NCI-H2107 (cell line): Measurements from ENCODE around the gene KCTD16.
A peak's percentile ranks its signal among the peaks of the same experiment; 100 is the strongest.

Experiments
- DNase-seq: peaks from one replicate; lab custom pipeline; 2025; lab: John Stamatoyannopoulos, UW

The KCTD16 gene

DNA sequence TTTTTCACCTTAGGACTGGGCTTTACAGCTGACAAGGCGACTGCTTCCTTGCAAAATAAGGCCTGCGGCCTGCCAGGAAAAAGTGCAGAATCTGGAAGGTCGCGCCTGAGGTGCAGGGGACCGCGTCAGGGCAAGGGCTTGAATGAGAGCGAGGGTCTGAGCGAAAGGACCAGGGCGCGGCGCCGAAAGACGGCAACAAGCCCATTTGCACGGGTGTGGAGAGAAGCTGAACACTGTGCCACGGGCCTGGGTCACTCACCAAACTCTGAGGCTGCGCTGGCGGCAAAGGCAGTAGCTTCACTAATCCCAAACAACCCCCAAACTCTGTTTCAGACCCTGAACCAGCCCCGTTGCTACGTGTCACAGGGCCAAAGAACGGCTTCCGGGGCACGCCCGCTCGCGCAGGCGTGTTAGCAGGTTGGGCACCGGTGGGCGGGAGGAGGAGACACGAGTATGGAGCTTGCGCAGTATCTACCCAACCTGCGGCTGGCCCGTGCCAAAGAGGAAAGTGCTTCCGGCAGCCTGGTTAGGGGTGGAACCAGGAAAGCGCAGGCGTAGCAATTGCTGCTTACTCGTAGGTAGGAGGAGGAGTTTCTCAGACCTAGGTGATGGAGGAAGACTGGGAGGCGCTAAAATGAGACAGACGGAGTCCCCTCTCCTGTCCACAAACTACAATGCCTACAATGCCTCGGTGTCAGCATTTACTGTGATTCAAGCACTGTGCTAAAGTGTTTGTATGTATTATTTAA, at the start of gene KCTD16, which contains the start of gene YIPF5:
Gene KCTD16 (plus strand): TSS at position 598 of the 749 bp plus-strand sequence.
Gene YIPF5 (minus strand): TSS at position 384 of the 749 bp plus-strand sequence. CDS start 704 bp downstream, outside the sequence.
- DNase-seq: peak; percentile 68

DNA sequence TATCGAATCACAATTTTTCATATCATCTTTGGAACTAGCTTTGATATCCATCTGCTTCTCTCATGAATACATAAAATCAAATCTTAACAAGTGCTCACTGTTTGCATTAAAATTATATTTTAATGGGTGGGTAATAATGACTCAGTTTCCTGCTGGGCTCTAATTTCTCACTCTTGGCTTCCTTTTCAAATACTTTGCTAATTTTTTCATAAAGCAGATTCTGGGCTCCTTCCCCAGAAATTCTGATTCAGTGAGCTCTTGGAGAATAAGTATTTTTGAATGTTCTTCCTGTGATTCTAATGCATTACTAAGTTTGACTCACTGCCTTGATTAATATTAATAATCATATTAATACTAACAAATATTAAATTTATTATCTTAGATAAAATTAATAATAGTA, 49.1 kb upstream of the KCTD16 start:
- DNase-seq: no peak

DNA sequence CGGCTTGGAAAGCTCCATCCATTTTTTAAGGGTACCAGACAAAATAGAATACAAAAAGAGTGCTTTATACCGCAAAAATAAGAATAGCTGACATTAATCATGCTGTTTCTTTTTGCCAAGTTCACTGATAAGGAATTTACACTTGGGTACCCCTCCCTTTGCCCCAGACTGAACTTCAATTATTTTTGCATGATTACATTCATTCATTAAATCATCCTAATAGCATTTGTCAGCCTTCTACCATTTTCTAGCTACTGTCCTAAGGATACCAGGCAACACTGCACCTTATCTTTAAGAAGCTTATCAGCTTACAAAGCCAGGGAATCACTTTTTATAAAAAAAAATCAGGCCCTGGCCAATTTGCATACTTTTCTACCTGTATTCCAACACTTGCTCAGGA, 48.6 kb upstream of the KCTD16 start:
- DNase-seq: no peak

DNA sequence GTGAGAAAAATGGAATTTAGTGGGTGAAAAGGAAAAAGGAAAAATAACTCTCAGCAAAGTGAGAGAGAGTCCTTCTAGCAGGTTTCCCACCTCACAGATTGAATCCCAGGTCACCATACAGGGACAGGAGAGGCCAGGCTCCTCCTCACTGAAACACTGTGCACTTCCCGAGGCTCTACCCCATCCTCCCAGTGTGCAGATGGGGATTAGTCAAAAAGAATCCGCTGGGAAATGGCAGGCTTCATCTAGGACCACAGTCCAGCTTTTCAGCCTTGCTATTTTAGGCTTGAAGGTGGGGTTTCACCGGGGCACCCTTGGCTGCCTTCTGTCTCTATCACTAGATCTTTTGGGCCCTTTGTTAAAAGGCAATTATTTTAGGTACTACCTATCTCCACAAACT, 48.0 kb upstream of the KCTD16 start:
- DNase-seq: no peak

DNA sequence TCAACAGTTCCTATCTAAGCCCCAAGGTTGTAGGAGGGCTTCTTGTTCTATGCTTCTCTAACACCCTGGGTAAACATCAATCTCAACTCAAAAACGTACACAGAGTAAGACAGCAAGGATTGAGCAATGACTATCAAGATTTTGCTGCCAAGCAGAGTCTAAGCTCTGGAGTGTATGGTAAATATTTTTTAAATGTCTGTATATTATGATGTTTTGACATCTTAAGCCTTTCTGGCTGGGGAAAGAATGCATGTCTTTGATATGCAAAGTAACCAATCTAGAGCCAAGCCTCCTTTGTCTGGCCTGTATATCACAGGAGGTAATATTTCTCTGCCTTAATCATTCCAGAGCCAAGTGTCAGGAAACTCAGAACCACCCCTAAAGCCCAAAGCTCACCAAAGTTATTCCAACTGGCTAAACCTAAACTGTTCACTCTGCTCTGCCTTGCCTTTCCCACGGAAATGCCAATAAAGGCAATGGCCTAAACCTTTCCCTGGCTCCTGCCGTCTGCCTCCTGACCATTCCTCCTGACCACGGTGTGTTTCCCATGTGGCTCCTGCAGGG, 45.4 kb upstream of the KCTD16 start:
- DNase-seq: no peak

DNA sequence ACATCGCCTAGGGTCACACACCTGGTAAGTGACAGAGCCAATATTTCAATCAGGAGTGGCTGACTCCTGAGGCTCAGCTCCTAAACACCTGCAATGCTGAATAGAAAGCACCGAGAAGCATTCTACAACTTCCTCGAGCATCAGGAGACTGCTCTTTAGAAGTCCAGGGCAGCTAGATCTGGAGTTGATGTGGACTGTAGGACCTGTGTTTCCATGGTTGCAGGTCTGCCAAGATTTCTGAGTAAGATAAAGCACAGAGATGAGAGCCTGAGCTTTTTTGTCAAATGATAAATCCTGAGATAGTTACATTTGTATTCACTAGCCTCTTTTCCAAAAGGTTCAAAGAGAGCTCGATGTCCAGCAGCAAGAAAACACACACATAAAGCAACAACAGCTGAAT, 44.0 kb upstream of the KCTD16 start:
- DNase-seq: no peak

DNA sequence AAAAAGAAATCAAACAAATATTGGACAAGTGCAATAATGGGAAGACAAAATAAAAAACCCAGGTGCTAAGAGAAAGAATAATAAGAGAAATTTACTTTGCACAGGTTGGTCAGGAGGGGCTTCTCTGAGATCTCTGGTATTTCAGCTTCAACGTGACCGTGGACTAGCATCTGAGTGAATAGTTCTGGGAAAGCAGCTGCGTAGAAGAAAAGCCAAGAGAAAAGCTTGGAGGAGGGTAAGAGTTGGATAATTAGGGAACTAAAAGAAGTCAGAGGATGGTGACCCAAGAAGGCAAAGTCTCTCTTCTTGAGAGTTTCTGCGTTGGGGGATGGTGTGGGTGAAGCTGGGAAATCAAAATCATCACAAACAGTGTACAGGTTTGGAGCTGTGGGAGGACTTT, 41.8 kb upstream of the KCTD16 start:
- DNase-seq: no peak

DNA sequence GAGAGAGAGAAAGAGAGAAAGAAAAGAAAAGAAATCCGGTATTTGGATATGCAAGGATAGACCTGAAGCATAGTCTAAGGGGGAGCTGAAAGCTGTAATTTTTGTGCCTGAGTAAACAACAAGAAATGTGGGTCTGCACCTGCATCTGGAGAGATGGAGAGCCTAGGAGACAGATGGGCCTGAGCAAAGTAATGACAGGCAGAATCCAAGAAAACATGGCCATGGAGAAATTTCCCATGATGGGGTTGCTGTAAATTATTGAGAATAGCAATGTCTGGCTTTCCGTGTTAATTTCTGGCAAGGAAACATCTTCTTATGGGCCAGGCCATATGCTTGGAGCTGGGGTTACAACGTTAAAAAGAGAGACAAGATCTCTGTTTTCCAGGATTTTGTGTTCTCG, 40.4 kb upstream of the KCTD16 start:
- DNase-seq: no peak

DNA sequence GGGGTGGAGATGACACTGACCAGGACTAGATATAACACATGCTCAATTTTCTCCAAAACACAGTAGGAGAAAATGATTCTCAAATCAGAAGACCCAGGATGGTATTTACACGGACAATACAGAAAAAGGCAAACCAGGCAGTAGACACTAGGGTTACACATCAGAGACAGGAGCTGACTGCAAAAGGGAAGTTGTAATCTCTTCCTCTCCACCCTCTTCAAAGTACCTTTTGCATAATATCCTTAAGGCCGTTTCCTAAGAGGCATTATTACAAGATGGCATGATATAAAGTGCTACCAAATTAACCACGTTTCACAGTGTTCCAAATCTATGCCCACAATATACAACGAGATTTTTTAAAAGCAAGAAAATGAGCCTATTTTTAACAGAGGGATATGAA, 39.4 kb upstream of the KCTD16 start:
- DNase-seq: no peak

DNA sequence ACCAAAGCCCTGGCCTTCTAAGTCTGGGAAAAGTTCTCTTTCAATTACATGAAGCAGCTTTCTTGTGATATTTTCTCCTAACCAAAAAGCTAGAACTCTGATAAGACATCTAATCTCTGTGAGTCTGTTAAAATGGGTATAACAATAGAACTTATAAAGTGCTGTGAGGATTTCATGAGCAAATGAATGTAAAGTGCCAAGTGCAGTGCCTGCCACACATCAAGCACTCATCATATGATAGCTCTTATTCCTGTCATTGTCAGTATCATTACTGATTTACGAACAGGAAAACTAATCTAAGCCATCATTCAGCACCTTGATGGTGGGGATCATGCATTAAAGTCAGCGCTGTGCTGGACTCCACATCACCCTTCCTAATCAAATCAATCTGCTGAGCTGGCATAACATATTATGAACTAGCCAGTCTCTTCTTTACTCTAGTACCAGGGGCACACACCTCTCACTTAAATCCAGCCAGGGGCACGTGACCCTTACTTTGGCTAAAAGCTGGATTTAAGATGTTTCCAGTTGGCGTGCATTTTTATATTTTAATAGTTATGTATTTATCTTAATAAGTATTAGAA, 37.5 kb upstream of the KCTD16 start:
- no peak for DNase-seq

DNA sequence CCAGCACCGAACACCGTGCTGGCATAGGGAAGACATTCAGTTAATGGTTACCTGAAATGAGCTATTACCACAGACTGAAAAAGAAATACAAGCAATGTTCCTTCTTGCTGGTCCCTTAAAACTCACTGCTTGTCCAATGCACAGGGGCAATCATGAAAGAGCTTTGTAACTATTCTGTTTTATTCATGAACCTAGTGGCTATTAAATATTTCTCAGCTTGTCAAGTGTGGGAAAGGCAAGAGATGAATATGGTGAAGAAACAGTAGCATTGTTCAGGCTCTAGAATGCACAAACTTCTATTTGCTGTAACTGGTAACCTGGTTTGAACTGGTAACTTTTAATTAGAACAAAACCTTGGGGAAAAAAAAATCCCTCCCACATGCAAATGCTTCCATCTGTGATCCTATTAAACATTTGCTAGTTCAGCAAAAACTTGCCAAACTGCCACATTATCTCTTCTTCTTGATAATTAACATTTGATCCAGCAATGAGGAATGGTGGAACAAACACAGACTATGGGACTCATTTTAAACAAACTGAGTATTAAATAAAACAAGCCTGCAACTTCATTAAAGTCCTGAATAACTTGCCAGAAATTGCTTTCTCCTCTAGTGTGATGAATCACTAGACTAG, 36.4 kb upstream of the KCTD16 start:
- no peak for DNase-seq

DNA sequence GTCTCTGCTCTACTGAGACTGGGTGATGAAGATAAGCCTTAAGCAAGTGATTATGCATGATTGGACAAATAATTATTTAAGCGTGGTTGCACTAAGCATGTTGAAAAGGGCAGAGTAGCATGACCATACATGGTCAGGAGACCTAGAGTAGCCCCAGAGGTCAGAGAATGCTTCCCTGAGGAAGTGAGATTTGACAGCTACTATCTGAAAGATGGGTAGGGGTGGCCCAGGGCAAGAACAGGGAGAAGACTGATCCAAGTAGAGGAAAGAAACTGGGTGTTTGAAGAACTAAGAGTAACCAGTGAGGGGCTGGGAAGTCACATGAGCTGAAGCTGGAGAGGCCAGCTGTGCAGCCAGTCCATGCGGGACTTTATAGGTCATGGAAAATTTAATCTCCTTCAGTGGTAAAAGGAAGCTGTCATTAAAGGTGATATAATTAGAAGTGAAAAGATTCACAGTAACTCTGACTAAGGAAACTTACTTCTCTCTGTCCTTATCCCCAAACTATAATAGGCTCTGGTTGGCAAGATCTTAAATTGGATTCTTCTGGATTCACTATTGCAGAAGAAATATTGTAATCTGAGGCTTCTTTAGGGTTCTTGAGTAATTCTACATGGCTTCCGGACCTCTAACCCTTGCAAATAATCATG, 35.4 kb upstream of the KCTD16 start:
- DNase-seq: no peak

DNA sequence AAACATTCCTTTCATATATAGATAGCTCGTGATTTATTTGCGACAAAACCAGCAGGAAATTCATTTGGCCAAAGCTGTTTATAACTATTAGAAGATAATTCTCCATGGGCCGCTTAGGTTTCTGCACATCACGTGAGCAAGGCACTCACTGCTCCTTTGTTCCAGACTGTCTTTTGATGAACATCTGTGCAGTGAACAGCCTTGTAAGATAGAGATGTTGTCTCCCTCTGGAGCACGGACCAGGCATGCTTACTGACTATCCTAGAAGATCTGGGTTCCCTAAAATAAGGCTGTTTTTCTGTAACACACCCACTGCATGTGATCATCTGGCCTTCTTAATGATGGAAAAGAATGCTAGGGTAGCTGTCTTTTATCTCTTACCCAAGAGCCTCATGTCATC, 31.1 kb upstream of the KCTD16 start:
- no peak for DNase-seq

DNA sequence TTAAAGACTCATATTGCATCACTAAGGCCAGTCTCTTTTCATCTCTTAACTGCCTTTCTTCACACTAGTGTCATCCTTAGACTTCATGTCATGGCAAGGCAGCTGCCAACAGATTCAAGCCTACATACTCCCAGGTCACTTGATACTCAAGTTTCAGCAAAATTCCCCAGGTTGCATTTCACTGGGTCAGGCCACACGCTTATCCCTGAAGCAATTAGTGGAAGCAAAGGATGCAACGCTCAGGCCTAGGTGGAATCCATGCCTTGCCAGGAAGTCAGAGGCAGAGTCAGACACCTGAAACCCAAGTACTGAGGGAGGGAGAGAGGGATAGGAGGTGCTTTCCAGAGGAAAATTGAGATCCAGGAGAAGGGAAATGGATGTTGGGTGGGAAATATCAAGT, 29.1 kb upstream of the KCTD16 start:
- no peak for DNase-seq

DNA sequence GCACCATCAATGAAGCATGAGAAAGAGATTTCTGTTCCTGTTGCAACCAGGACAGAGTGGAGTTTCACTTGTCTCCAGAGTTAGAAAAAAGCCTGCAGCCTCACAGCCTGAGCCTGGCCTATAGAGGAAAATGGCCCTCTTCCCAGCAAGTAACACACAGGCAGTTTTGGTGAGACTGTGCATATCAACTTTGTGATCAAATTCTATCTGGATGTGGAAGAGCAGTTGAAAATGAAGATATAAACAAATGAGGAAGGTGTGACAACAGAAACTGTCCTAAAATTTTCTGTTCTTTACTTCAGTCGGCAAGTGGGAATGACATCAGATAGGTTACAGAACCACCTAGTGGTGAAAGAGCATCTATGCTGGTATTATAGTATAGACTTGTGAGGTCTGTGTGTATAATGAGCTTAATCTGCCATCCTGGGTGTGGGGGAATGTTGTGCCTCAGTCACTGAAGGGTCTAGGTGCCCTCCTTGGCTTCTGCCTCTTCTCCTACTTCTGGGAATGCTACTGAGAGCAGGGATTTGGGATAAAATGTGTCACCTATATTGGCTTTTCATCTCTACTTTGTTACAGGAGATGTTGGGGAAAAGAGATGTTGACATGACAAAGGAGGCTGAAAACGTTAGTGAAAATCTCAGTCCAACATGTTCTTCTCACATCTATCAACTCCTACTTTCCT, 28.4 kb upstream of the KCTD16 start:
- no peak for DNase-seq

DNA sequence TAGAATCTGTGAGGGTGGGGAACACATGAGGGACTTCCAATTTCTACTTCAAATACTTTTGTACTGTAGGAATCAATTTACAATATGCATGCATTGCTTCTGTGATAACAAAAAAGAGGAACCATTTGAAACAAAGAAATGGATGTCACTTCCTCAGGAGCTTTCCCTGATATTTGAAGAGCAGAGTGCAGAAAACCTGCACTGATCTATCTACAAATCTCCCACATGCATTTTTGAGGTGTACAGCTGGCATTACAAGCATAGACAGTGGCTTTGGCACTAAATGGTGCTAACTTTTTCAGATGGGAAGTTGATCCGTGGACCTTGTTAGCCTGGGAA, 27.9 kb upstream of the KCTD16 start:
- no peak for DNase-seq

DNA sequence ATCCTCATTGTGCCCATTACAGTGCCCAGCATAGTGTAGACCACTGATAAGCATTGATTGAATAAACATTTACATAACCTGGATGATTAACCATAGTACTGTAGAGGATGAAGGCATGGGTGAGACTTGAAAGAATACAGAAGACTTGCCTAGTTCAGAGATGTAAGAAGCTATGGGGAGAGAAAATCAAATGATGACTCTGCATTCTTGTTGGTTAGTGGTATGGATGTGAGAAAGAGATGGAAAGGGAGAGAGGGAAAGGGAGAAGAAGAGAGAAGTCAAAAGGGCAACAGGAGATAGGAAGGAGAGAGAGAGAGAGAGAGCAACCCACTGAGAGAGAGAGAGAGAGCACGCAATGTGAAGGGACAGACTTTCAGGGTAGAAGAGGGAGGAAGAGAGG, 27.0 kb upstream of the KCTD16 start:
- DNase-seq: no peak

DNA sequence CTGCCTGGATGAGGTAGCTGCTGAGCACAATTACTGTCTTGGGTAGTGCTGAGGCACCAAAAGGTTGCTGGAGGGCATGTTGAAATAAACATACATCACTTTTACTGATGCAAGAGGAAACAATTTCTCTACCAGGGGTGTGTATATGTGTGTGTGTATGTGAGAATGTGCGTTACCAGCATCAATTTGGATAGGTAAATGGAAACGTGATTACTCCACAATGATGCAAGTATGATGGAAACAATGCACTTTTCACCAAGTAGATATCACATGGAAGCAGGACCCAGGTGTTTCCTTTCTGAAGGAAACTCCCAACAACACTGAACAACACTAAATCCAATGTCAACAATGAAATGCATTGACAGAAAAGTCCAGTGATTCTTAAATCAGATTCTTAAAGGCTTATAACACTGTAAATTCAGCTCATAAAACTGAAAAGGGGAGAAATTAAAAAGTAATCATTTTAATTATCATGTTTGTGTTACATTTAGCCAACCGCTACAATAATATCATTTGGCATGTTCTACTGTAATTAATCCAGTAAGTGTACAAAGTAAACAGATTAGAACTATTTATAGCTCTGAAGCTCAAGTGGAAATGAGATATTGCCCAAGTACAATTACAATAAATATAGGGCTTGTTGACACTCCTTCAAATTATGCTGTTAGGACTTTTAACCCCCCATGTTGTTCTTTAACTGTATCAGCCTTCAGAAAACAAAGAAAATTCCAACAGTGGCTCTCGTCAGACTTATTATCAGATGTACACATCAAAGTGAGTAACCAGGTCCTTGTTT, 25.5 kb upstream of the KCTD16 start:
- no peak for DNase-seq

DNA sequence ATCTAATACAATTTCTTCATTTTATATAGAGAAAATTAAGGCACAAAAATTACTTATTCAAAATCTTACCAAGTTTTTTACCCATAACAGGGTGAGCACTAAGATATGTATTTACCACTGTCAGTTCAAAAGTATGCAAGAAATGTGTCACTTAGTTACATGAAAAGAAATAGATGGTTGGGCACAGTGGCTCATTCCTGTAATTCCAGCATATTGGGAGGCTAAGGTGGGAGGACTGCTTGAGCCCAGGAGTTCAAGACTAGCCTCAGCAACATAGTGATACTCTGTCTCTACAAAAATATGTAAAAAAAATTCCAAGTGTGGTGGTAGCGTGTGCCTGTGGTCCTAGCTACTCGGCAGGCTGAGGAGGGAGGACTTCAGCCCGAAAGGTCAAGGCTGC, 19.6 kb upstream of the KCTD16 start:
- DNase-seq: no peak

DNA sequence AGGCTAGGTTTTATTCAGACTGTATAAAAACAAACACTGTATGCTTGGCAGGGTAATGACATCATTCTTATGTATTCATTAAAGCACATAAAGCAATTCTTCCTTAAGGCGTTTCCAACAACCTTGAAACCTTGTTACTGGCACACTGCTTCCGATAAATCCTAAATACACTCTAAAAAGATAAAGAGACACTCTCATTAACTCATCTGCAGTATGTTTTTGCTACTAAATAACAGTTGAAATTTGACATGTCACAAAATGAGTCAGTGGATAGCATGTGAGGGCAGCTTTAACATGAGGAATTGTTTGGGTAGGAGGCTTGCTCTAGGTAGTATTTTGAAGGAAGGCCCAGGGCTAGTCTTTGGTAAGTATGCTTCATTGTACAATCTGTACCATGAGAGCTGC, 13.9 kb upstream of the KCTD16 start:
- DNase-seq: no peak

DNA sequence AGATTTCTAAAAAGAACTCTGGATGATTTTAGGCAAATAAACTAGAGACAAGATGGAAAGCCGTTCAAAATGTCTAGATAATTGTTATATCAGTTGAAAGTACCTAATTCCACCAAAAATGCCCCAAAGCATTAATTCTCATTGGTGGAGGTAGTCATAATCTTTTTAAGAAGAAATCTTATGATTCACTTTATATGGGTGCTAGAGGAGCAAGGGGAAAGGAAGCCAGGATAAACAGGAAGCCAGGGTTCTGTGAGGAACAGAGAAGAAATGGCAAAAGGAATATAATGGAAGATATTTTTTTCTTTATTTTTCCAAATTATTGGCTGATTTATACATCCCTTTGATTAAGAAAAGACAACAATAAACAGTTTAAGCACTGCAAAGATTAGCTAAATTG, 8.0 kb upstream of the KCTD16 start:
- no peak for DNase-seq
